ENCODE measurements around the gene ZC3H10. TPM values are rescaled to one million over a fixed set of nuclear protein-coding genes. Genes with fewer than 3 reads are reported as not detected.

Gene ZC3H10
- total and polyA plus RNA-seq, 2 of the 13 experiments (the other 11 are each of a cell fraction or from before 2014, with no cell fraction given), result 0.70 to 2.3 TPM

DNA sequence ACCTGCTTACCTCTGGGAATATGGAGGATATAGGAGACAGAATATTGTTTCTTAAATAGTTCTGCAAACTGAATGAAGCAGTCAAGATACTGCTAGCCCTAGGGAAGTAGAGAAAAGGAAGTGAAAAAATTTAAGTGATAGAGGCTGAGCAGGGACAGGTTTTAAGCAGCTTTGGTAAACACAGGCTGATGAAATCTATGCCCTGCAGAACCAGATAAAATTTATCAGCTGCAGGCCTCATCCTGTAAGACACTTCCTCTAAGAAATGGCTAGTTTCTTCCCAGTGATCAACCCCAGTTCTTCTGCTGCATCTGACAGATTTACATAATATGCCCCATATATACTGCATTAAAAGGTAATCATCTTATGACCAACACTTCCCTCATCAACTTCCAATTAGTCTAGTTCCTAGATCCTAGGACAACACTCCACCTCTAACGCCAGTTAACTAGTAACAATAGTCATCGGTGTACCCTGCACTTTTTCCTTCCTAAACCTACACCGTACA lies 8.7 kb downstream of the ZC3H10 start (continued):
- TF ChIP-seq, protein P1, sequence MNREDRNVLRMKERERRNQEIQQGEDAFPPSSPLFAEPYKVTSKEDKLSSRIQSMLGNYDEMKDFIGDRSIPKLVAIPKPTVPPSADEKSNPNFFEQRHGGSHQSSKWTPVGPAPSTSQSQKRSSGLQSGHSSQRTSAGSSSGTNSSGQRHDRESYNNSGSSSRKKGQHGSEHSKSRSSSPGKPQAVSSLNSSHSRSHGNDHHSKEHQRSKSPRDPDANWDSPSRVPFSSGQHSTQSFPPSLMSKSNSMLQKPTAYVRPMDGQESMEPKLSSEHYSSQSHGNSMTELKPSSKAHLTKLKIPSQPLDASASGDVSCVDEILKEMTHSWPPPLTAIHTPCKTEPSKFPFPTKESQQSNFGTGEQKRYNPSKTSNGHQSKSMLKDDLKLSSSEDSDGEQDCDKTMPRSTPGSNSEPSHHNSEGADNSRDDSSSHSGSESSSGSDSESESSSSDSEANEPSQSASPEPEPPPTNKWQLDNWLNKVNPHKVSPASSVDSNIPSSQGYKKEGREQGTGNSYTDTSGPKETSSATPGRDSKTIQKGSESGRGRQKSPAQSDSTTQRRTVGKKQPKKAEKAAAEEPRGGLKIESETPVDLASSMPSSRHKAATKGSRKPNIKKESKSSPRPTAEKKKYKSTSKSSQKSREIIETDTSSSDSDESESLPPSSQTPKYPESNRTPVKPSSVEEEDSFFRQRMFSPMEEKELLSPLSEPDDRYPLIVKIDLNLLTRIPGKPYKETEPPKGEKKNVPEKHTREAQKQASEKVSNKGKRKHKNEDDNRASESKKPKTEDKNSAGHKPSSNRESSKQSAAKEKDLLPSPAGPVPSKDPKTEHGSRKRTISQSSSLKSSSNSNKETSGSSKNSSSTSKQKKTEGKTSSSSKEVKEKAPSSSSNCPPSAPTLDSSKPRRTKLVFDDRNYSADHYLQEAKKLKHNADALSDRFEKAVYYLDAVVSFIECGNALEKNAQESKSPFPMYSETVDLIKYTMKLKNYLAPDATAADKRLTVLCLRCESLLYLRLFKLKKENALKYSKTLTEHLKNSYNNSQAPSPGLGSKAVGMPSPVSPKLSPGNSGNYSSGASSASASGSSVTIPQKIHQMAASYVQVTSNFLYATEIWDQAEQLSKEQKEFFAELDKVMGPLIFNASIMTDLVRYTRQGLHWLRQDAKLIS (CRISPR knock-in tag; IDR thresholded peaks at IDR 0.05), result no peak
- TF ChIP-seq ZFYVE20 (CRISPR knock-in tag; IDR thresholded peaks at IDR 0.05; ENCODE audit: borderline replicate concordance, low read depth) (no peak), DMAP1 (CRISPR knock-in tag; IDR thresholded peaks at IDR 0.05) (no peak), ATF4 (CRISPR knock-in tag; IDR thresholded peaks at IDR 0.05) (0 out of 4 replicates have a peak, but pooled peaks of 1 of the 2 experiments have one; percentile 23), CBX5 (CRISPR knock-in tag; IDR thresholded peaks at IDR 0.05; ENCODE audit: borderline replicate concordance) (no peak)

GRCh38 chr12:56127485-56127887 lies 9.4 kb downstream of the ZC3H10 start:
- Histone ChIP-seq H3K4me1 (ENCODE audit: insufficient read depth, low read length) (peaks cover 67% of the 10 kb centered on the region), H3K4me3 (replicated peaks in 1 of 3; ENCODE audit: insufficient read depth in 1 of 3, low read depth in 2 of 3, low read length in 3 of 3) (peak overlapping the region; percentile 52 to 89 (median 61)), H3K9me3 (ENCODE audit: low read length) (no peaks in the 10 kb centered on the region), H2AFZ (ENCODE audit: low read length) (peak overlapping the region; percentile 31), H3K36me3 (replicated peaks in 1 of 2; ENCODE audit: control insufficient read depth in 1 of 2, insufficient read depth in 2 of 2, low read length in 2 of 2) (peaks cover 10 to 23% of the 10 kb centered on the region in 2 experiments), H3K79me2 (ENCODE audit: insufficient read depth, low read length) (peaks cover 17% of the 10 kb centered on the region), H3K27ac (ENCODE audit: extremely low read length, insufficient read depth, low read length) (peak overlapping the region; percentile 65), H4K20me1 (ENCODE audit: insufficient read depth, low read length) (no peaks in the 10 kb centered on the region), H3K4me2 (ENCODE audit: low read depth, low read length) (peak overlapping the region; percentile 87), H3K27me3 (ENCODE audit: control insufficient read depth in 1 of 2, insufficient read depth in 2 of 2, low read length in 2 of 2) (no peaks in the 10 kb centered on the region), H3K9ac (ENCODE audit: insufficient read depth, low read depth, low read length) (peak overlapping the region; percentile 78)
- ChIA-PET POLR2A (interaction anchor here (0.5 to 3.8 kb wide), 31 partner anchors 9 to 624 kb away, joined by 3 to 58 read pairs (median 5); partner anchors contain the start of genes CNPY2, COQ10A, ERBB3 and MYL6), CTCF (ENCODE audit: low intra/inter-chr PET ratio, low total read pairs) (interaction anchor here (1.2 to 4.2 kb wide), 2 partner anchors 62 to 95 kb away, joined by 3 to 24 read pairs; partner anchors contain the start of gene SMARCC2)
- BruUV-seq (replicated peaks), result no TSS peak
- 3% methylated on average over 8 of the region's 8 CpGs for WGBS (ENCODE audit: low lambda C conversion rate)
- no peak for DNase-seq (ENCODE audit: low spot score)
- FAIRE-seq, result no peak
- intact Hi-C loops (cut with micrococcal nuclease; ENCODE audit: unreplicated experiment) (loop anchor here (2.0 kb wide), 2 partner anchors 31 to 61 kb away; partner anchors contain the start of genes MYL6 and SMARCC2), in situ Hi-C loops (cut with HindIII; ENCODE audit: extremely low pct_ligation_motif_present, low pct_unique_long_range_greater_than_20kb) (loop anchor here (5.0 kb wide), 1 partner anchor 60 kb away; the partner anchor contains the start of gene SMARCC2)
- no peak for ATAC-seq
- TF ChIP-seq ZNF766 (CRISPR knock-in tag; IDR thresholded peaks at IDR 0.05; ENCODE audit: borderline replicate concordance) (0 out of 2 replicates have a peak, but pooled peaks have one; percentile 9), FOXK1 (CRISPR knock-in tag; IDR thresholded peaks at IDR 0.05; ENCODE audit: borderline replicate concordance, low read depth) (no peak), SRSF4 (IDR thresholded peaks at IDR 0.05; ENCODE audit: low read depth, low read length, poor library complexity, severe bottlenecking) (no peak), ZNF770 (CRISPR knock-in tag; IDR thresholded peaks at IDR 0.05) (no peak), ZFP91 (CRISPR knock-in tag; IDR thresholded peaks at IDR 0.05; ENCODE audit: borderline replicate concordance) (no peak), ZFY (CRISPR knock-in tag; IDR thresholded peaks at IDR 0.05) (no peak), MIXL1 (CRISPR knock-in tag; IDR thresholded peaks at IDR 0.05) (no peak), KDM5A (IDR thresholded peaks at IDR 0.05; ENCODE audit: borderline replicate concordance, low read length) (no peak; the same call in 1 of the 2 replicates)

Data from HepG2 (cell line).